Thymus (tissue), 11 donors: ENCODE measurements around the gene AUP1. TPM values are rescaled to one million over a fixed set of nuclear protein-coding genes. Genes with fewer than 3 reads are reported as not detected.

Experiments
- DNase-seq, 9 donors: peaks; one replicate each; pipeline ENCODE4 v3.0.0-alpha.2; 2013; ENCODE audit warnings: low spot score in 9 of 9, low read depth in 6 of 9, missing footprints in 1 of 9
- H3K27ac ChIP-seq, 2 donors: one replicate each; pipeline ENCODE4 v1.5.1; 2013; ENCODE audit warnings: control low read depth in 1 of 2, low read depth in 1 of 2, low read length in 1 of 2, mild to moderate bottlenecking in 1 of 2, moderate library complexity in 1 of 2
- H3K27me3 ChIP-seq, 2 donors: one replicate each; pipeline ENCODE4 v1.5.1; 2013; ENCODE audit warnings: low read length in 1 of 2; ENCODE audit not compliant: control insufficient read depth in 2 of 2, insufficient read depth in 1 of 2
- H3K36me3 ChIP-seq, 2 donors: one replicate each; pipeline ENCODE4 v1.5.1; 2013; ENCODE audit warnings: low read length in 1 of 2, mild to moderate bottlenecking in 1 of 2, moderate library complexity in 1 of 2; ENCODE audit not compliant: control insufficient read depth in 2 of 2, insufficient read depth in 2 of 2
- H3K4me1 ChIP-seq, 2 donors: one replicate each; pipeline ENCODE4 v1.5.1; 2013; ENCODE audit warnings: low read length in 2 of 2; ENCODE audit not compliant: control insufficient read depth in 2 of 2, insufficient read depth in 2 of 2
- H3K4me3 ChIP-seq, 2 donors: one replicate each; pipeline ENCODE4 v1.5.1; 2013; ENCODE audit warnings: low read length in 2 of 2, control low read depth in 1 of 2, mild to moderate bottlenecking in 1 of 2
- H3K9me3 ChIP-seq, 2 donors: one replicate each; pipeline ENCODE4 v1.5.1; 2013; ENCODE audit warnings: low read length in 1 of 2, mild to moderate bottlenecking in 1 of 2; ENCODE audit not compliant: control insufficient read depth in 2 of 2, insufficient read depth in 1 of 2
- WGBS: extraction: QIAGEN DNeasy Blood & Tissue Kit; methylation state at CpG from one replicate; pipeline ENCODE4 v1.1.7; 2013; 5-methylcytosine and 5-hydroxymethylcytosine counted together
- polyA plus RNA-seq: library from polyadenylated mRNA; stranded (reverse); fragments of 200-250 nt; gene quantifications from one replicate; pipeline ENCODE4 v1.2.3, GENCODE V29; 2013
- total RNA-seq: library from RNA; stranded (reverse); fragments of 120-200 nt; gene quantifications from one replicate; pipeline ENCODE4 v1.2.4, GENCODE V29; 2013
- donor health status: healthy.

AUP1 gene
- total and polyA plus RNA-seq, 2 donors: 59.5 to 208 TPM

GRCh38 chr2:74505448-74506246, 23.9 kb downstream of the AUP1 start:
- H3K36me3 ChIP-seq: peaks cover 13 to 15% of the 10 kb centered on the region in 2 donors
- peaks cover 21 to 41% of the 10 kb centered on the region in 2 donors for H3K4me1 ChIP-seq
- peaks cover 65 to 83% of the 10 kb centered on the region in 2 donors for H3K27me3 ChIP-seq
- no peak for DNase-seq
- no peak overlapping the region for H3K27ac ChIP-seq
- H3K9me3 ChIP-seq: peaks cover 0 to 2% of the 10 kb centered on the region in 2 donors
- over 99% methylated on average over 14 of the region's 14 CpGs for whole genome bisulfite sequencing
- H3K4me3 ChIP-seq: no peak overlapping the region

GRCh38 chr2:74504591-74504990, 24.9 kb downstream of the AUP1 start:
- Histone ChIP-seq H3K4me1 (peaks cover 21 to 45% of the 10 kb centered on the region in 2 donors), H3K36me3 (peaks cover 13 to 15% of the 10 kb centered on the region in 2 donors), H3K27me3 (peaks cover 66 to 83% of the 10 kb centered on the region in 2 donors), H3K4me3 (no peak overlapping the region), H3K27ac (no peak overlapping the region), H3K9me3 (peaks cover 0 to 2% of the 10 kb centered on the region in 2 donors)
- DNase-seq: no peak
- 98% methylated on average over 3 of the region's 3 CpGs for WGBS

GRCh38 chr2:74503506-74504475, 25.7 kb downstream of the AUP1 start:
- 61% methylated on average over 45 of the region's 45 CpGs for WGBS
- no peak for DNase-seq
- peak overlapping the region; percentile 19 to 39 for H3K4me3 ChIP-seq
- H3K27me3 ChIP-seq: peaks cover 67 to 84% of the 10 kb centered on the region in 2 donors
- H3K9me3 ChIP-seq: peaks cover 2 to 6% of the 10 kb centered on the region in 2 donors
- peaks cover 13 to 15% of the 10 kb centered on the region in 2 donors for H3K36me3 ChIP-seq
- peaks cover 21 to 53% of the 10 kb centered on the region in 2 donors for H3K4me1 ChIP-seq
- no peak overlapping the region for H3K27ac ChIP-seq

GRCh38 chr2:74502720-74503505, 26.6 kb downstream of the AUP1 start:
- H3K4me3 ChIP-seq: peak overlapping the region; percentile 19 to 39
- H3K9me3 ChIP-seq: peaks cover 2 to 8% of the 10 kb centered on the region in 2 donors
- peaks cover 76 to 84% of the 10 kb centered on the region in 2 donors for H3K27me3 ChIP-seq
- 2% methylated on average over 67 of the region's 67 CpGs for WGBS
- peaks cover 26 to 56% of the 10 kb centered on the region in 2 donors for H3K4me1 ChIP-seq
- peaks cover 13 to 15% of the 10 kb centered on the region in 2 donors for H3K36me3 ChIP-seq
- no peak for DNase-seq
- no peak overlapping the region for H3K27ac ChIP-seq

DNA sequence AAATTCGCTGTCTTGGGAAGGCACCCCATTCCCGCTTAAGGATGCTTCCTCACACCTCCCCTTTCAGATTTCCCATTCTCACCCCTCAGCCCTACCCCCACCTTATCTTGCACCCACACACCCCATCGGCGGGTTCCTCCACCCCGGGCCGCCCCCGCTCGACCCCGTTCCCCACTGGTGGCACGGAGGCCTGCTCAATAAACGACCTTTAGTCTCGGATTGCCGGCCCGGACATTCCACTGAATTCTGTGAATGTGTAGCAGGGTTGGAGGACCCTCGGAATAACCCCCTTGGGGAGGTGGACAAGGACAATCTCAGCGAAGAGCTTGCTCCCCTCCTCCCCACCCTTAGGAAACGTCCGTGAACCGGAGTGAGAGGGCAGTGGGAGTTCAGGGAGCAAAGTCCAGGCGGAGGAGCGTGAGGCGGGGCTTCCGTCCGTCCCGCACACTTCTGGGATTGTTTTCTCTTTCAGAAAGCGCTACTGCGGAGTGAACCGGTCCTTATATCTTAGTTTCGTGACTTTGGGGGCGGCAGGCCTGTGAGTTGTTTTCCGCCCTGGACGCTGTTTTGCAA, 27.3 kb downstream of the AUP1 start:
- Histone ChIP-seq H3K36me3 (peaks cover 13 to 15% of the 10 kb centered on the region in 2 donors), H3K4me3 (peak overlapping the region; percentile 19 to 39), H3K9me3 (peaks cover 2 to 12% of the 10 kb centered on the region in 2 donors), H3K27me3 (peaks cover 83 to 89% of the 10 kb centered on the region in 2 donors), H3K27ac (no peak overlapping the region), H3K4me1 (peaks cover 28 to 60% of the 10 kb centered on the region in 2 donors)
- 12% methylated on average over 32 of the region's 32 CpGs for WGBS
- DNase-seq: no peak

- Histone ChIP-seq H3K4me3 (no peak overlapping the region), H3K27ac (peak overlapping the region in 1 of 2 donors; percentile 8), H3K27me3 (peaks cover 89 to 97% of the 10 kb centered on the region in 2 donors), H3K36me3 (peaks cover 13 to 15% of the 10 kb centered on the region in 2 donors), H3K4me1 (peaks cover 21 to 54% of the 10 kb centered on the region in 2 donors), H3K9me3 (peaks cover 2 to 12% of the 10 kb centered on the region in 2 donors)
- DNase-seq: no peak
- 77% methylated on average over 18 of the region's 18 CpGs for WGBS
Observed at GRCh38 chr2:74501335-74502071, 28.0 kb downstream of the AUP1 start.

DNA sequence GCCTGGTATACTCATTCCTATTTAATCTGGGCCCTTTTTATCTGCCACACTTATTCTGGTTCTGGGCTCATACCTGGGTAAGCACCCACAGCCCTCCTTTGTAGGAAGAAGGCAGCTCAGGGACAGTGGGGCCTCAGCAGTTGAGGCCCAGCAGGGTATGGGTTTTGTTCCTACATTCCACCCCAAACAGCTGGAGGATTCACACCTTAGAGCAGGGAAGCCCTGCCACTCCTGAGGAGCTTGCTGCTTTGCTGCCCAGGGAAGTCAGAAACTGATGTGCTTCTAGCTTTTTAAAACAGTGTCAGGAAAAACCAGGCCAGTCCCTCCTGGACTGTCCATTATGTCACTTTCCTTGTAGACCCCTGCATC, 28.9 kb downstream of the AUP1 start:
- Histone ChIP-seq H3K27me3 (peaks cover 93 to 98% of the 10 kb centered on the region in 2 donors), H3K4me1 (peaks cover 20 to 48% of the 10 kb centered on the region in 2 donors)

More for the DNA sequence above, 28.9 kb downstream of the AUP1 start:
- H3K27ac ChIP-seq: no peak overlapping the region
- peaks cover 7 to 10% of the 10 kb centered on the region in 2 donors for H3K36me3 ChIP-seq
- H3K4me3 ChIP-seq: no peak overlapping the region
- H3K9me3 ChIP-seq: peaks cover 2 to 12% of the 10 kb centered on the region in 2 donors
- DNase-seq: no peak
